ENCODE data around the gene FANCE.

The FANCE gene

DNA sequence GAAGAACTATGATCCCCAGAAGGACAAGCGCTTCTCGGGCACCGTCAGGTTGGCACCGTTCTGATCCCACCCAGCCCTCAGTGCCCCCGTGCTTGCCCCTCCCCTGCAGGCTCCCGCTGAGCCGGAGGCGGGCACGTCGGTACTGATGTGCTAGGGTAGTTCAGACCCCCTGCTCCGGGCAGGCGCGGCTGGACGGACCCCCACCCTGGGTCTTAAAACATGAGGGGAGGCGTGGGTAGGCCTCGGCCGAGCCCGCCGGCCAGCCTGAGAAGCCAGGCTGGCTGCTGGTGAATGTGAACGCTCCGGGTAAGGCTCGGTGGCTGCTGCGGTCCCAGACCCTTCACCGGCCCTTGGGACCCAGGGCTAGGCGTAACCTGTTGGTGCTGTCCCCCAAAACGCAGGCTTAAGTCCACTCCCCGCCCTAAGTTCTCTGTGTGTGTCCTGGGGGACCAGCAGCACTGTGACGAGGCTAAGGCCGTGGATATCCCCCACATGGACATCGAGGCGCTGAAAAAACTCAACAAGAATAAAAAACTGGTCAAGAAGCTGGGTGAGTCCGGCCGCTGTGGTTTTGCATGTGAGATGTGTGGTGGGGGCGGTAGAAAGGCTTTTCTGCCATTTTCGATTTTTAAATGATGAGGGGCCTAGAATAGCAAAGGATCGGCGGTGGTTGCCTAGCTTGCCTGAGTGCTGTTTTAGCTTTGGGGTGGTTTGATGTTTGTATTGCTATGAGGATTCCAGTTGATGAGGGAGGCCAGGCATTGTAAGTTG is 17.0 kb downstream of the FANCE start:
- no peak for DNase-seq

GRCh38 chr6:35469751-35470662 is 17.9 kb downstream of the FANCE start:
- no peak for DNase-seq

- no peak for DNase-seq
These were observed 18.6 kb downstream of the FANCE start for GRCh38 chr6:35470663-35471120.

GRCh38 chr6:35471836-35472345 is 19.8 kb downstream of the FANCE start:
- DNase-seq = no peak

DNA sequence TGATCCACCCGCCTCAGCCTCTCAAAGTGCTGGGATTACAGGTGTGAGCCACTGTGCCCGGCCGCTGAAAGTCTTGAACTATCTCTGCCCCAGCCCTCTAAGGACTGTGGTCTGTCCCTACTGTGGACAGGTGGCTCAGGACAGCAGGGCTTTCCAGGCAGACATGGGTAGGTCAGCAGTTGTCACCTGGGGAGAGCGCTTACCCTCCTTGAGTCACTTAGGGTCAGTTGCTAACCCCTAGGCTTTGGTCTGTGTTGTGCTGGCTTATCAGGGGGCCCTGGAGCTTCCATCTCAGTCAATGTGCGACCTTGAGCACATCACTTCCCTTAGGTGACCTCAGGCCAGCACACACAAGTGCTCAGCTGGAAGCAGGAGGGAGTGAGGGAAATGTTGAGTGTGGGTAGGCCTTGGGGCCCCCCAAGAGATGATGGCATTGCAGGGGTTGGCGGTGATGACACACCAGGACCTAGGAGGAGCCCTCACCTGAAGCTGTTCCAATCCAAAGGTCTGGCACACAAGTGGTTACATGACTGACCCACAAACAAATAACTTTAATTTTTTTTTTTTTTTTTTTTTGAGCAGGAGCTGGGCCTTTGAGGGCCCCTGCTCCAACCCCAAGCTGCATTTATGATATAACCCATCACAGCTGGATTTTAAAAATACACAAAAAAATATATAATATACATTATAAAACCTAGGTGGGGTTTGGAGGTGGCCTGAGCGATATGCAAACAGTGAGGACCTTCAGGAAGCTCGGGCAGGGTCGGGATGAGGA is 21.1 kb downstream of the FANCE start:
- no peak for DNase-seq

GRCh38 chr6:35473850-35474130 is 21.7 kb downstream of the FANCE start:
- DNase-seq = no peak

DNA sequence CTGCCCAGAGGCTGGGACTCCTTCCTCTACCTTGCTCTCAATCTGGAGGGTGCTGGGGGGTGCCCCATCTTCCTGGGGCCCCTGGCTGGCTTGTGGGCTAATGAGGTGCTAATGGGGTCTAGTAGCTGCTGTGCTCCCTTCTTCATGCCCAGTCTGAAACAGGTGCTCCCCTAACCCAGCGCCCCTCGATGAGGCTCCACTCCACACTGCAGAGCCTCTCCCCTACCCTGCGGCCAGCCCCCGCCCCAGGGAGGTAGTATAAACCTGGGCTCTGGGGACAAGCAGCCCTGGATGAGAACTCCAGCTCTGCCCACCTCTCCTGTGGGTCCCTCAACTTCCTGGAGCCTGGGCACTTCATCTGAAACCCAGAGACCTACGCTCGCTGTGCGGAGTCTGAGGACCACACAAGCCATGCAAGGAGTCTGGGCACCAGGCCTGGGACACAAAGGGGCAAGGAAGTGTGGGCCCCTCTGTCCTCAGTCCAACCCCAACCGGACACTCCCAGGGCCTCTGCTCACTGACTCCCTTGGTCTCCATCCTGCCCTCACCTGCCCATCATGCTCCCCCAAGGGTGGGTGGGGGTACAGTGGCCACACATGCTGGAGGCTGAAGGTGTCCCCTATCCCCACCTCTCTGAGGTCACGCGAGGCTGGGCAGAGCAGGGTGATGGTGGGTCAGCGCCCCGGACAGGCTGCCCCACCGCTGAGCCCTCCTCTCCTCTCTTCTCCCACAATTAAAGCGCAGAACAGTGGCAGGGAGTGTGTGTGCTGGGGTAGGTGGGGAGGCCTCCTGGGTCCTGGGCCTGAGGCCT is 22.2 kb downstream of the FANCE start:
- no peak for DNase-seq

GRCh38 chr6:35474942-35475570 is 22.9 kb downstream of the FANCE start:
- no peak for DNase-seq

- no peak for DNase-seq
These were observed 23.4 kb downstream of the FANCE start for GRCh38 chr6:35475573-35475972.

DNA sequence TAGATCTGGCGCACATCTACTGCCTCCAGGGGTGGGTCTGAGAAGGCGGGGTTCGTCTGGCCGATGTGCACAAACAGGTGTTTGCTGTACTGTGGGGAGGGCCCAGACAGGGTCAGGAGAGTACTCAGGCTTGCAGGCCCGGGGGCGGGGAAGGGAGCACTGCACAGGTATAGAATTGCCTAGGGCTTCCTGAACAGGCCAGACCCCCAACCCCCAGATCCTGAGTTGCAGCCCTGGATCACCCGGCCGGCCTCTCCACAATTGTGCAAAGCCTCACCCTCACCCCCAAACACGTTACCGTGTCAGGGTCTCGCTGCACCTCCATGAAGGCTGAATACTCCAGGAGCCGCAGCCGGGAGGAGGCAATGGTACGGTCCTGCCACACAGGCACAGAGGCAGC is 23.9 kb downstream of the FANCE start:
- DNase-seq = no peak

DNA sequence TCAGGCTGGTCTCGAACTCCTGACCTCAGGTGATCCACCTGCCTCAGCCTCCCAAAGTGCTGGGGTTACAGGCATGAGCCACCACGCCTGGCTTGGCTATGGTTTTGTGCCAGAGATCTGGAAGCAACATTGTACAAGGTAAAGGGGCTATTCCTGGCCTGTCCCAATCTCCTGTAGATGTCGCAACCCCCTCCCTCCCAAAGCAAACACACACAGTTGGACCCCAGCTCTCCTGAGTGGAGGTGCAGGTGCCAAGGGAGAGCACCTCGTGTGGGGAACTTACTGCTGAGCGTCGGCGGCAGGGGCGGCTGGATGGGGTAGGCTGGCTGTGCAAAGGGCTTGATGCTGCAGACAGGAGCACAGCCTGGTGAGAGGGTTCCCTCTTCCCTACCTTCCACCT is 24.9 kb downstream of the FANCE start:
- DNase-seq = no peak

GRCh38 chr6:35477551-35478179 is 25.5 kb downstream of the FANCE start:
- peak; percentile 25 for DNase-seq

- DNase-seq = no peak
These were observed 26.1 kb downstream of the FANCE start for GRCh38 chr6:35478259-35478658.

GRCh38 chr6:35480176-35480575 is 28.0 kb downstream of the FANCE start:
- no peak for DNase-seq

DNA sequence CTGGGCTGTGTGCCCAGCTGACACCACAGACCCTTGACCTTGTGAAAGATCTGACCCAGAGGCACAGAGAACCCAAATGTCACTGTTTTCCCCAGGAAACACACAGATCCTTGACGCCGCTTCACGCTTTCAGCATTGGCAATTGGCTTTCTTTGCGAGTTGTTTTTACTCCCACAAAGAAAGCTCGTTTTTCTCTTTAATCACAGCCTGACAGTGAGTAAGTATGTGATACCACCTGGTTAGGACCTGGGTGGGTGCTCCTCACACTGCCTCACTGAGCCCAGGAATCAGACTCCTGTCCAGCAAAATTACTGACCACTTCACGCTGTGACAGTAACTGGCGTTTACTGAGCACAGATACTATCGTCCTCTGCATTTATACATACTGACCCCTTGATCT is 29.1 kb downstream of the FANCE start:
- no peak for DNase-seq

- no peak for DNase-seq
These were observed 30.9 kb downstream of the FANCE start for GRCh38 chr6:35483062-35483461.

DNA sequence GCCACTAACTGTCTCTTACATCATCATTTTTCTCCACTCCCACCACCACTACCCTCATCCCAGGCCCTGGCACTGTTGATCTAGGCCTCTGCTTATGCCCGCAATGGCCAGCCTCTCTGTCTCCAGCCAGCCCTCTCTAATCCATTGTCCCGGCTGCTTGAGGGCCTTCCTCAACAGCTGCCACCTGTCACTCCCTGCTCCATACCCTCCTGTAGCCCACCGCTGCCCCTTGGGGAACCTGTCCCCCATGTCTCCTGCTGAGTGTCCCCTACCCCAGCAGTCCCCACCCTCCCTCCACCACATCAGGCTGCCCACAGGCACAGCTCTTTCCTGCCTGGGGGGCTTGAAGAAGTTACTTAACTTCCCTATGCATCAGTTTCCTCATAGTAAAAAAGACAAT is 31.4 kb downstream of the FANCE start:
- no peak for DNase-seq

DNA sequence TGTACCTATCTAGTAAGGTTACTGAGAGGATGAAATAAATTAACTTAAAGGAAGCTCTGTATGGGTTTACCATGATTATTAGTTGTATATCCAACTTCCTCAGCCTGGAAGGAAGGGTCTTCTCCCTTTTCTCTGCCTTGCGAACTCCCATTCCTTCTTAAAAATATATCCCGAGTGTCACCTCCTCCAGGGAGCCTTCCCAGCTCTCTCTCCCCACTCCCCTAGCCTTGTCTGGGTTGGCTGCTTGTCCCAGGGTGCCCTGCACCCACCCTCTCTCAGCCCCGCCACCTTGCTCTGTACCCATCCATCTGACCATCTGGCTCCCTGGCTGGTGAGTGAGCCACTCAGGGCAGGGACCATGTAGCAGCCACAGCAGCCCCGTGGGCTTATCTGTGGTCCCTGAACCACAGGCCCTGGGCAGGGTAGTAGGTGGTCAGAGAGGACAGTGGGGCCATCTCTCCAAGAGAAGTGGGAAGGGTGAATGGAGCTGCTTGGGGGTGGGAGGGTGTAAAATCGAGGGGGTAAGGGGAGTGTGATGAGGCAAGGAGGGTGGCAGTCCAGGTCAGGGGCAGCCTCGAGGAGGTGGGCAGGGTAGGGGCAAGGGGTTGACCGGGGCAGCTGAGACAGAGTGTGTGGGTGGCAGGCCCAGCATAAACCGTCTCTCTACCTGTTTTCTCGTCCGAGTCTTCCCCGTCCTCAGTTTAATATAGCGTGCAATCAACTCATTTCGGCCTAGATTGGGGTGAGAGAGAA is 31.9 kb downstream of the FANCE start:
- no peak for DNase-seq

DNA sequence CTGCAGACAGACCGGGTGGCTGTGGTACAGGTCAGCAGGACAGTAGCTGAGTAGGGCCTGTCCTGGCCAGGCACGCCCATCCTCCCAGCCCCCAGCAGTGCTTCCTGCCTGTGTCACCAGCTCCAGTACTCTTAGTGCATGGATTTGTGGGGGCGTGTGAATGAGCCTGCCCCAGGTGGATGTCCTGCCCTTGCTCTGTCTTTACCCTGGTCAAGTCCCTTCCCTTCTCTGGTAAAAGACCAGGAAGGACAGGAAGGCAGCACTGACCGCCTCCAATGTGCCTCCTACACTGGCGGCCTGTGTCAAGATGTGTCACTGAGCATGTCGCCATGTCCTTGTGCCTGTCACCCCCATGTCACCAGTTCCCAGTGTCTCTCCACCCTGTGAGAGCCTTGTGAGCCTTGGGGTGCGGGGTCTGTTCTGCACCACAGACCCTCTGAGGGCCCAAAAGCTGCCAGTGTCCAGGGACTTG is 32.8 kb downstream of the FANCE start:
- DNase-seq = no peak

DNA sequence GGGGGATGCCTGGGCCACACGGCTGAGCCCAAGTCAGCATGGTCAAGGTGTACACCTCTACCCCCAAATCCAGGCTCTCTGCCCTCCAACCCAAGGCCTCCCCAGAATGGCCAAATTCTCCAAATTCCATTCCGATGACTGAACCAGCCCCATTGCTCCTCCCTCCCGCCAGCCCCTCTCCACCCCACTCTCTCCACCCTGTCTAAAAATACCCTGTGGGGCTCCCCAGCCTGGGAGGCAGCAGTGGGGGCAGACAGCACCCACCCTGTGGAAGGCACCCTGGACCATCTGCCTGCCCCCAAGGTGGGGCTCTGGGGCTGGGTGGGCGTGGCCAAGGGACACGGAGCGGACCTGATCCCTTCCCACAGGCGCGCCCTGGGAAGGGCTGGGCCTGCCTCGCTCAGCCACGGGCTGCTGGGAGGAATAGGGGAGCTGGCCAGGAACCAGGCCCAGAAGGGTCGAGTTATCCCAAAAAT is 33.3 kb downstream of the FANCE start:
- DNase-seq = no peak
